Kasumi-1 (cell line): Measurements from ENCODE around the gene CD109.

Experiments used
- DNase-seq, 2 experiments: peaks; one replicate each; lab custom pipeline; 2025; lab: John Stamatoyannopoulos, UW

Gene CD109

GRCh38 chr6:73858376-73858775 is 162.4 kb downstream of the CD109 start:
- no peak for DNase-seq

- no peak for DNase-seq
Observed at GRCh38 chr6:73860303-73860702, 164.3 kb downstream of the CD109 start.

- no peak for DNase-seq
Observed at GRCh38 chr6:73866305-73866704, 170.3 kb downstream of the CD109 start.

GRCh38 chr6:73867411-73867810 is 171.4 kb downstream of the CD109 start:
- no peak for DNase-seq

GRCh38 chr6:73870907-73871306 is 174.9 kb downstream of the CD109 start:
- DNase-seq: no peak

- no peak for DNase-seq
Observed at GRCh38 chr6:73873081-73873480, 177.1 kb downstream of the CD109 start.
